Breast epithelium (tissue), 3 donors: Measurements from ENCODE around the gene HIPK1.

Experiments
- CTCF ChIP-seq, 3 donors: fragments of 450-650 bp; IDR thresholded peaks; one replicate each; pipeline ENCODE4 v1.5.1; 2016 to 2017; ENCODE audit warnings: antibody characterized with exemption in 3 of 3, mild to moderate bottlenecking in 3 of 3, moderate library complexity in 3 of 3
- POLR2A ChIP-seq: fragments of 450-650 bp; IDR thresholded peaks from one replicate; pipeline ENCODE4 v1.6.1; 2016; ENCODE audit warnings: antibody characterized with exemption, mild to moderate bottlenecking, moderate library complexity
- POLR2AphosphoS5 ChIP-seq, 3 donors: sonication (generic); formaldehyde crosslinking; IDR thresholded peaks; one replicate each; pipeline ENCODE4 v1.6.1; 2017; ENCODE audit warnings: antibody characterized with exemption in 3 of 3

GRCh38 chr1:114026797-114027196, 97.7 kb downstream of the HIPK1 start:
- TF ChIP-seq CTCF (IDR thresholded peaks at IDR 0.05) (no peak), POLR2A (no peak), POLR2AphosphoS5 (IDR thresholded peaks at IDR 0.05) (no peak)
